LNCAP (cell line): ENCODE measurements around the gene DDI1.

Experiments used
- TF ChIP-seq, protein P1 (sequence below): fragments of 450-650 bp; IDR thresholded peaks from 2 replicates; pipeline ENCODE4 v1.5.1; 2017; ENCODE audit warnings: mild to moderate bottlenecking

DDI1 gene

DNA sequence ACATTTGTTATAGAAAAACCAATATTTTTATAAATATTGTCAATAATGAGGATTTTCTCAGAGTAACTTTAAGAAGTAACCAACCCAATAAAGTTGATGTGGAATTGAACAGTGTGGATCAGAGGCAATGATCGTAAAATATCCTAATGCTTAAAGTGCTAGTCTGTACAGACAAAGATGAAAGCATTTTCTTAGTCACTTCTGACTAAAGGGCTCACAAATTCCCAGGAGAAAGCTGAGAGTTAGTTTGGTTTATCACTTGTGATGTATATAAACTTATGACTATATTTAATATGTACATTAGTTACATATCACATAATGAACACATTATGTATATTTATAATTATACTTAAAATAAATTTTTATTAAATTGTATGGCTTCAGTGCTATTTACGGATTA is 25.4 kb upstream of the DDI1 start:
- TF ChIP-seq, protein P1, sequence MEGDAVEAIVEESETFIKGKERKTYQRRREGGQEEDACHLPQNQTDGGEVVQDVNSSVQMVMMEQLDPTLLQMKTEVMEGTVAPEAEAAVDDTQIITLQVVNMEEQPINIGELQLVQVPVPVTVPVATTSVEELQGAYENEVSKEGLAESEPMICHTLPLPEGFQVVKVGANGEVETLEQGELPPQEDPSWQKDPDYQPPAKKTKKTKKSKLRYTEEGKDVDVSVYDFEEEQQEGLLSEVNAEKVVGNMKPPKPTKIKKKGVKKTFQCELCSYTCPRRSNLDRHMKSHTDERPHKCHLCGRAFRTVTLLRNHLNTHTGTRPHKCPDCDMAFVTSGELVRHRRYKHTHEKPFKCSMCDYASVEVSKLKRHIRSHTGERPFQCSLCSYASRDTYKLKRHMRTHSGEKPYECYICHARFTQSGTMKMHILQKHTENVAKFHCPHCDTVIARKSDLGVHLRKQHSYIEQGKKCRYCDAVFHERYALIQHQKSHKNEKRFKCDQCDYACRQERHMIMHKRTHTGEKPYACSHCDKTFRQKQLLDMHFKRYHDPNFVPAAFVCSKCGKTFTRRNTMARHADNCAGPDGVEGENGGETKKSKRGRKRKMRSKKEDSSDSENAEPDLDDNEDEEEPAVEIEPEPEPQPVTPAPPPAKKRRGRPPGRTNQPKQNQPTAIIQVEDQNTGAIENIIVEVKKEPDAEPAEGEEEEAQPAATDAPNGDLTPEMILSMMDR, result no peak

DNA sequence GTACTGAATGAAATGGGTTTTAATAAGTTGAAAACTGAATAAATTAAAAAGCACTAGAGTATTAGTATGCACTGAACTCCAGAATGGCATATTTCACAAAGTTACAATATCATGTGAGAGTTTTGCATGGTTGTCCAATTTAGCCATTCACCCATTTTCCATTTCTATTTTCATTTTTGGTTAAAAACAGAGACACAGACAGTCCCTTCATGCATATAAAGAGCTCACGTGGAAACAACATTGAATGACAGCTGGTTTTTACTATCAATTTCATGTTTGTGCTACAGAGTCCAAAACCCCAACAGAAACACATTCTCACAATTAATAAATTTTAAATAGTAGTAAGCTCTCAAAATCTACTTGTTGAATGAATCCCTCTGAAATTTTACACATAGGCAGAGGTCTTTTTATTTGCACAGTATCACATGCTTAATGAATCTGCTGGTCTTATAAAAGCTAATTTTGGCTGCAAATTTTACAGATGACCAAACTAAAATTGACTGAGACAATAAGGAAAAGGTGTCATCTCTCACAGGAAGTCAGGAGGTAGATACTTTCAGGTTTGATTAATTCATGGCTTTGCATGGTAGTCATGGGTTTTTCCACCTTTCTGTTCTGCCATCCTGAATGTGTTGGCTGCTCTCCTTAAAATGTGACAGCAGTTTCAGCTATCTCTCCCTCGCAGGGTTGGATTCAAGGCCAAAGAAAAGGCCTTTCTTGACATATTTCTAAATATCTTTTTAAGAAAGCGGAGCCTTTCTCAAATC is 20.6 kb upstream of the DDI1 start:
- TF ChIP-seq, protein P1, result no peak

DNA sequence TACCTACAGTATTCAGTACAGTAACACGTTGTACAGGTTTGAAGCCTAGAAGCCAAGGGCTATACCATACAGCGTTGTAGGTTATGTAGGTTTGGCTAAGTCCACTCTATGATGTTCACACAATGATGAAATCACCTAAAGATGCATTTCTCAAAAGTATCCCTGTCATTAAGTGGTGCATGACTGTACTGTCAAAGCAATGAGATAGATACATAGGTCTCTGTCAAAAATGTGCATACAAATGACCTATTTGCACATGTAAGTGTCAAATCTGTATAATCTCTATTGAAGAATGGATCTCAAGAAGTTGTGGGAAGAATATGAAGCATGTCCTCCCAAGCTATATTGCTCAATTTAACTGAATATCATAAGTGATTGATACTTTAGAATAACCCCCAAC is 11.9 kb upstream of the DDI1 start:
- TF ChIP-seq, protein P1, result no peak

DNA sequence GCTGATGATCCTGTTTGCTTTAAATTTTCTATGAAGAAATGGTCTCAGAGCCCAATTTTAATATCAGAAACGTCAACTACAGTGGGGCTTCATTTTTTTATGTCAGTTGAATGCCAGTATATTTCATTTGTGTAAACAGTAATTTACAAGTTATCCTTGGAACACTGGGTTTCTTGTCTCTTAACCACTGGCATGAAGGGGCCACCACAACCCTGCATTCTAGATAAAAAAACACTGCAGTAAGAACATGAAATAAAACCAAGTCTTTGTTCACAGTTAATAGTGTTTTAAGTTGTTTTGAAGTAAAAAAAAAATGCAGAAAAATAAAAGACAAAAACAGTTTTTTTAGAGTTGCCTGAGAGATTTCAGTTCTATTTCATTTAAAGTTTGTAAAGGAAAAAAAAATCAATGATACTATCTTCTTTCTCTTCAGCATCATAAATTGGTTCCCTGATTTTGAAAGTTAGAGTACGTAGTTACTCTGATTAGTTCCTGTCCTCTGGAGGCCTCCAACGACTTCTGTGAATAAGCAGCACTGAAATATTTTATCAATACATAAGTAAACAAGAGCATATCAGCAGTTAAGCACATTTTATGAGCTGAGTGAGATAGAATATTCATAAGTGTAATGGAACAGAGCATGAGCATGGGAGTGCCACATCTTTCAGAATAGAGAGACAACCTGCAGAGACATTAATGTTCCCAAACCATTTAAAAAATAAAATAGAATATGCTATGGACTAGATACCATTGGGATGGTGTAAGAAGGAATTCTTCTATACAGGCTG is 7.8 kb upstream of the DDI1 start:
- TF ChIP-seq, protein P1, result no peak

DNA sequence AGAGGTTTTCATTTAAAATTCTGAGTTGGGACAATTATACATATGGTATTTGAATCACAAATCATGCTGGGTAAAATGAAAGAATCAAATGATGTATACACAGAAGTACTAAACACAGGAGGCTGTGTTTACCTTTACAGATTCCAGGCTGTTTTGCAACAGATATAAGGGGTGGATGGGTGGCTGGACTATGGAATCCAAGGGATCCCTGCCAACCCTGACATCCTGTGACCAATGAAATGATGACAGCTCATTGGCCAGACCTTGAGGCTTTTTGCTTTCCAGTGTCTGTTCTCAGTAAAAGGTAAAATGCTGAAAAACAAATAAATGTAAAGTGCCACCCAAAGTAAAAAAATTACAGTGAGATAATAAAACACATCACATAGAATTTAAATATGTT is 3.3 kb upstream of the DDI1 start:
- TF ChIP-seq, protein P1, result no peak

DNA sequence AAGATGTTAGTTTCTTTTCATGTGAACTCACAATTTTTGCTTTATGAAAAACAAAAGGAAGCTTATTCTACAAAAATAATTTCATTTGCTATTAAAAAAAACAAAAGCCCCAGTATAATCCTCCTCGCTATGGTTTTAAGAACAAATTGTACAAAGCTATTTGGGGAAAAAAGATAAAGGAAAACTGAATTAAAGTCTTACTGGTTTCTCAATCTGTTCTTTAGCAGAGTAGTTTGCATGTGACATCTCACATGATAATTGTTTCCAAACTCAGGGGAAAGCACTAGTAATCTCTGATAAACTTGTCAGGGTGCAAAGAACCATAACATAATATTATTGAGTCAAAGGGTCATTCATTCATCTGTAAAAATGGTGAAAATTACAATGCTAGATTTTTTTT is 2.9 kb upstream of the DDI1 start:
- TF ChIP-seq, protein P1, result no peak

DNA sequence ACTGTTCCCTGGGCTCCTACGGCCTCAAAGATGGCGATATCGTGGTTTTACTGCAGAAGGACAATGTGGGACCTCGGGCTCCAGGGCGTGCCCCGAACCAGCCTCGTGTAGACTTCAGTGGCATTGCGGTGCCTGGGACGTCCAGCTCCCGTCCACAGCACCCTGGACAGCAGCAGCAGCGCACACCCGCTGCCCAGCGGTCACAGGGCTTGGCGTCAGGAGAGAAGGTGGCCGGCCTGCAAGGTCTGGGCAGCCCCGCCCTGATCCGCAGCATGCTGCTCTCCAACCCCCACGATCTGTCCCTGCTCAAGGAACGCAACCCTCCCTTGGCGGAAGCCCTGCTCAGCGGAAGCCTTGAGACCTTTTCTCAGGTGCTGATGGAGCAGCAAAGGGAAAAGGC is 555 bp downstream of the DDI1 start:
- TF ChIP-seq, protein P1, result no peak
